GM12864 (cell line): ENCODE measurements around the gene CD1C.
"Not testable (repeated sequence)": the region's sequence is repeated elsewhere in the genome, so short reads cannot be mapped to it uniquely, and the experiment has no call there.

Experiments
- DNase-seq: peaks from one replicate; pipeline ENCODE4 v3.0.0-alpha.2; 2011; ENCODE audit warnings: low read depth
- H3K4me3 ChIP-seq: 2 replicates; pipeline ENCODE4 v1.5.1; 2011; ENCODE audit warnings: mild to moderate bottlenecking, low read depth, low read length, control low read depth
- CTCF ChIP-seq: IDR thresholded peaks from 2 replicates; pipeline ENCODE4 v1.5.1; 2011; ENCODE audit warnings: low read depth, mild to moderate bottlenecking, moderate library complexity, low read length, control low read depth, inconsistent platforms; ENCODE audit errors: missing control alignments

The CD1C gene

GRCh38 chr1:158289811-158290210, at the start of gene CD1C:
TSS of gene CD1C (plus strand) at chr1:158289923. CDS start at chr1:158290065, 142 bp downstream.
- no peak for DNase-seq
- H3K4me3 ChIP-seq, result peak within 1 kb of the TSS; percentile 38
- TF ChIP-seq CTCF, result no peak

DNA sequence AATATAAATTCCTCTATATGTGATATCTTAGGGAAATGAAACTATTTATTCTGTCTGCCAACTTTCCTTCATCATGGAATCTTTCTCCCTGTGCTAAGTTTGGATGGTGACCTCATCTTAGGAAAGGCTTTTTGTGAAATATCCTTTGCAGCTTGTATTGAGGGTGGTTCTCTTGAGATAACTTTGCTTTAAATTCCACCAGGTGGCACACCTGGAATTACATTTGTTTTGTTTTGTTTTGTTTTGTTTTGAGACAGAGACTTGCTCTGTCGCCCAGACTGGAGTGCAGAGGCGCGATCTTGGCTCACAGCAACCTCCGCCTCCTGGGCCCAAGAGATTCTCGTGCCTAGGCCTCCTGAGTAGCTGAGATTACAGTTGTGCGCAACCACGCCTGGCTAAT, 43.1 kb upstream of the CD1C start:
- no peak overlapping the region for H3K4me3 ChIP-seq
- TF ChIP-seq CTCF, result peak; percentile 25
- DNase-seq, result peak; percentile 18

DNA sequence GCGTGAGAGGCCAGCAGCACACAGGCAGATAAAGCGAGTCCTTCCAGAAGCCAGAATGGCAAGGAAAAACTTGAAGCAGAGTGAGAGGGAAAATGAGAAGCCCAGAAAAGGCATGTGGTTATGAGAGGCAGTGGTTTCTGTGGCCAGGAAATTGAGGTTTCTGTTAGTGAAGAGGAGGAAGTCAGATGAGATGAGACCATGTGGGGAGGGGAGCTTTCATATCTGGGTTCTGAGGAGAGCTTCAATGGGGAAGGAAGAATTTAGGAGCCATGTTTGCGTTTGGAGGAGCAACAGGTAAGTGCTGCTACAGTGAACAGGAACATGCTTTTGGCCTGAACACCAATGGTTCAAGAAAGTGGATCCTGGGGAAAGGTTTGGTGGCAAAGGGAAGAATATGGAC, 41.6 kb upstream of the CD1C start:
- DNase-seq, result peak; percentile 48
- H3K4me3 ChIP-seq, result no peak overlapping the region
- TF ChIP-seq CTCF, result no peak

DNA sequence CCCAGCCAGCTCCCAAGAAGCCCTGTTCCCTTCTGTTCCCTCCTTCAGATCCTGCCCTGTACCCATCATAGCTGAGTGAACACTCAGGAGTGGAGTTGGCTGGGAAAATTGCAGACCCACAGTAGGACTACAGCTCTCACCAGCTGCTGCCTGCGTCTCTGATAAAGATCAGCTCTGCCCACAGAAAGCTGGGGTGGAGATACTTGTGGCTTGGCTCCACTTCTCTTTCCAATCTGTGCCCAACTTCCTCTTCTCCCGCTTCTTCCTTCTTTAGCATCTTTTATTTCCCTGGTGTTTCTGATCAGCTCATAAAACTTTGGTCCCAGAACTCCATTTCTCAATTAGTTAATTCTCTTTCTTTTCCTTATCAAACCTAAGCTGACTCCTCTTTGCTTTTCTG, 41.0 kb upstream of the CD1C start:
- DNase-seq, result no peak
- no peak overlapping the region for H3K4me3 ChIP-seq
- no peak for TF ChIP-seq CTCF

DNA sequence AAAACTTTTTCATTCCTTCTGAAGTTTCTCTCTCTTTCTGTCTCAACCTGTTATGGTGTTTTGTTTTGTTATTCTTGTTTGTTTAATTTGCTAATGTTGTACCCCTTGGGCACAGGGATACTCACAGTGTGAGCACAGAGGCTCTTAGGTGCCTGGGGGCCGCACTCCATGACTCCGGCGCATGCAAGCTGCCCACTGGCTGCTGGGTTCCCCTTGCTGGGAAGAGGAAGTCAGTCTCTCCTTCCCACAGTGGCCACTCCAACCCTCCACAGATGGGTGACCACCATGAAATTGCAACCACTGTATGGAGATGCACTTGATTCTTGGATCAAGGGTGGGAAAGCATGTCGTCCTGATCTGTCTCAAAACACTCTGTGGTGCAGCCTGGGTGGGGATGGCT, 40.1 kb upstream of the CD1C start:
- DNase-seq, result no peak
- no peak for TF ChIP-seq CTCF
- no peak overlapping the region for H3K4me3 ChIP-seq

DNA sequence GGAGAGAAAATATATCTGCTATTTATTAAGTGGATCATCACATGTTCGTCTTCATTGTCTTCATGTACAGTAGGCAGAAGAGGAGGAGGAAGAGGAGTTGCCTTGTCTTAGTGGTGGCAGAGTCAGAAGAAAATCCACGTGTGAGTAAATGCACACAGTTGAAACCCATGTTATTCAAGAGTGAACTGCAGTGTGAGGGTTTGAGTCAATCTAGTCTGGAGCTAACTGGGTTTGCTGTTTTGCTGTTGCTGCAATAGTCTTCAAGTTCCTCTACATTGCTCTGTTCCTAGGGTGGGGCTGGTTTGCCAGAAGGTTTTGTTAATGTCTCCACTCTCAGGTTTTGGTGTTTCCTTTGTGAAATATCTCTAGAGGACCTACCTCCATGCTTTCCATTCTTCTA, 38.6 kb upstream of the CD1C start:
- TF ChIP-seq CTCF, result no peak
- H3K4me3 ChIP-seq, result no peak overlapping the region
- DNase-seq, result no peak

DNA sequence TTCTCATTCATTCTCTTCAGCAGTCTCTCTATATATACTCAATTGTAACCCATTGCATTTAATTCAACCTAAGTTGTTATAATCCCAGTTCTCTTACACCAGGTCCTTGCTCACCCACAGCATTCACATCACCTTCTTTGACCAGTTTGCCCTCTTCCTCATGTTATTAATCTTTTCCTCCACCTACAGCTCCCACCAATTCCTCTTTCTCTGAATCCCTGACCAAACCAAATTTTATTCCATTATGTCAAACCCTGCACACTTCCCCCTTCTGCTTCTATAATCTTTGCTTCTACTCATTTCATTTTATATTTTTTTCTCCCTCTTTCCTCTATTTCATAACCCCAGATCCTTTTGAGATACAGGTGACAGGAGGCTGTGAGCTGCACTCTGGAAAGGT, 34.1 kb upstream of the CD1C start:
- H3K4me3 ChIP-seq, result no peak overlapping the region
- DNase-seq, result no peak
- TF ChIP-seq CTCF, result no peak

DNA sequence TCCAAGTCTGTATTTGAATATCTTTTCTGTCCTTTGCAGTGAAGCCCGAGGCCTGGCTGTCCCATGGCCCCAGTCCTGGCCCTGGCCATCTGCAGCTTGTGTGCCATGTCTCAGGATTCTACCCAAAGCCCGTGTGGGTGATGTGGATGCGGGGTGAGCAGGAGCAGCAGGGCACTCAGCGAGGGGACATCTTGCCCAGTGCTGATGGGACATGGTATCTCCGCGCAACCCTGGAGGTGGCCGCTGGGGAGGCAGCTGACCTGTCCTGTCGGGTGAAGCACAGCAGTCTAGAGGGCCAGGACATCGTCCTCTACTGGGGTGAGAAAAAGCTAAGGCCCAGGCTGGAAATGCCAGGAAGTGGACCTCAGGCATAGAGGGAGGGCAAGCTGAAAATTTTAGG, 33.0 kb upstream of the CD1C start:
- DNase-seq, H3K4me3 ChIP-seq: not testable (repeated sequence)
